H9 (cell line): Measurements from ENCODE around the gene CYREN. TPM values are rescaled to one million over a fixed set of nuclear protein-coding genes. Genes with fewer than 3 reads are reported as not detected.

Experiments used
- DNase-seq: peaks from one replicate; pipeline ENCODE4 v3.0.0-alpha.2; 2017
- H2AFZ ChIP-seq: one replicate; pipeline ENCODE4 v1.6.1; 2013; ENCODE audit warnings: mild to moderate bottlenecking, low read length, control low read depth, moderate library complexity
- H2AK5ac ChIP-seq: 2 replicates; pipeline ENCODE4 v1.6.1; 2013; ENCODE audit warnings: low read length, control low read depth, mixed read lengths; ENCODE audit not compliant: insufficient read length
- H2BK120ac ChIP-seq: one replicate; pipeline ENCODE4 v1.6.1; 2013; ENCODE audit warnings: low read depth, mild to moderate bottlenecking, low read length, control low read depth, inconsistent platforms; ENCODE audit not compliant: poor library complexity, severe bottlenecking
- H2BK12ac ChIP-seq: 2 replicates; pipeline ENCODE4 v1.6.1; 2013; ENCODE audit warnings: low read length, control low read depth, mixed read lengths, low read depth; ENCODE audit not compliant: insufficient read length
- H2BK15ac ChIP-seq: 2 replicates; pipeline ENCODE4 v1.6.1; 2013; ENCODE audit warnings: low read depth, low read length, control low read depth
- H2BK20ac ChIP-seq: one replicate; pipeline ENCODE4 v1.6.1; 2013; ENCODE audit warnings: low read depth, mild to moderate bottlenecking, low read length, control low read depth, inconsistent platforms; ENCODE audit not compliant: poor library complexity, severe bottlenecking
- H2BK5ac ChIP-seq: 2 replicates; pipeline ENCODE4 v1.6.1; 2013; ENCODE audit warnings: low read length, control low read depth, mixed read lengths; ENCODE audit not compliant: insufficient read length
- H3K14ac ChIP-seq: 2 replicates; pipeline ENCODE4 v1.6.1; 2013; ENCODE audit warnings: low read length, control low read depth; ENCODE audit not compliant: insufficient read depth
- H3K18ac ChIP-seq: 2 replicates; pipeline ENCODE4 v1.6.1; 2013; ENCODE audit warnings: low read depth, mild to moderate bottlenecking, mixed read lengths, low read length, control low read depth; ENCODE audit not compliant: insufficient read length
- H3K23ac ChIP-seq: 2 replicates; pipeline ENCODE4 v1.6.1; 2013; ENCODE audit warnings: low read length, control low read depth, mixed read lengths, low read depth; ENCODE audit not compliant: insufficient read length
- H3K23me2 ChIP-seq: 2 replicates; pipeline ENCODE4 v1.6.1; 2013; ENCODE audit warnings: low read depth, mild to moderate bottlenecking, mixed read lengths, low read length, control low read depth; ENCODE audit not compliant: insufficient read length, poor library complexity, severe bottlenecking
- H3K27ac ChIP-seq: 2 replicates; pipeline ENCODE4 v1.5.1; 2013; ENCODE audit warnings: low read length, control low read depth, mixed read lengths, low read depth; ENCODE audit not compliant: insufficient read length
- H3K27me3 ChIP-seq: 2 replicates; pipeline ENCODE4 v1.6.1; 2013; ENCODE audit warnings: low read length, control low read depth, inconsistent platforms; ENCODE audit not compliant: insufficient read depth
- H3K4ac ChIP-seq: 2 replicates; pipeline ENCODE4 v1.6.1; 2013; ENCODE audit warnings: low read depth, mild to moderate bottlenecking, control low read depth, inconsistent platforms, low read length, moderate library complexity
- H3K4me1 ChIP-seq: 2 replicates; pipeline ENCODE4 v1.6.1; 2013; ENCODE audit warnings: low read length, control low read depth, inconsistent platforms; ENCODE audit not compliant: insufficient read depth
- H3K4me2 ChIP-seq: 2 replicates; pipeline ENCODE4 v1.6.1; 2013; ENCODE audit warnings: low read length, control low read depth, mixed read lengths; ENCODE audit not compliant: insufficient read length, insufficient read depth
- H3K56ac ChIP-seq: 2 replicates; pipeline ENCODE4 v1.6.1; 2013; ENCODE audit warnings: low read depth, mild to moderate bottlenecking, mixed read lengths, low read length, control low read depth; ENCODE audit not compliant: insufficient read length
- H3K79me1 ChIP-seq: 2 replicates; pipeline ENCODE4 v1.6.1; 2013; ENCODE audit warnings: low read depth, mild to moderate bottlenecking, moderate library complexity, low read length, control low read depth, inconsistent platforms; ENCODE audit not compliant: insufficient read depth, poor library complexity, severe bottlenecking
- H3K79me2 ChIP-seq: 2 replicates; pipeline ENCODE4 v1.6.1; 2013; ENCODE audit warnings: low read length, control low read depth, inconsistent platforms; ENCODE audit not compliant: insufficient read depth
- H3K9ac ChIP-seq: 2 replicates; pipeline ENCODE4 v1.6.1; 2013; ENCODE audit warnings: low read length, control low read depth, mixed read lengths; ENCODE audit not compliant: insufficient read length; ENCODE audit errors: extremely low read depth
- H3K9me3 ChIP-seq: one replicate; pipeline ENCODE4 v1.6.1; 2013; ENCODE audit warnings: low read depth, low read length, inconsistent platforms; ENCODE audit not compliant: control insufficient read depth
- H3T11ph ChIP-seq: one replicate; pipeline ENCODE4 v1.6.1; 2013; ENCODE audit warnings: mild to moderate bottlenecking, low read length, control low read depth, inconsistent platforms
- H4K20me1 ChIP-seq: one replicate; pipeline ENCODE4 v1.6.1; 2013; ENCODE audit not compliant: control insufficient read depth, insufficient read length, insufficient read depth
- H4K5ac ChIP-seq: 2 replicates; pipeline ENCODE4 v1.6.1; 2013; ENCODE audit warnings: low read depth, mild to moderate bottlenecking, mixed read lengths, low read length, control low read depth; ENCODE audit not compliant: insufficient read length
- H4K8ac ChIP-seq: replicated peaks from 2 replicates; pipeline ENCODE4 v1.6.1; 2013; ENCODE audit warnings: low read length, control low read depth, mixed read lengths, low read depth; ENCODE audit not compliant: insufficient read length
- H4K91ac ChIP-seq: 2 replicates; pipeline ENCODE4 v1.6.1; 2013; ENCODE audit warnings: low read depth, mild to moderate bottlenecking, moderate library complexity, mixed read lengths, low read length, control low read depth; ENCODE audit not compliant: insufficient read length
- H3K27ac Mint-ChIP-seq, 3 experiments: 2 replicates in 2 of 3; 3 replicates in 1 of 3; pipeline ENCODE4 v1.8.0; 2020 to 2021; ENCODE audit warnings: mixed read lengths in 3 of 3, mild to moderate bottlenecking in 1 of 3, moderate library complexity in 1 of 3
- H3K27me3 Mint-ChIP-seq: 2 replicates; pipeline ENCODE4 v1.8.0; 2021; ENCODE audit warnings: low read depth, mild to moderate bottlenecking, moderate library complexity, mixed read lengths
- H3K36me3 Mint-ChIP-seq, 3 experiments: 2 replicates in 2 of 3; 3 replicates in 1 of 3; pipeline ENCODE4 v1.8.0; 2020 to 2021; ENCODE audit warnings: low read depth in 3 of 3, mixed read lengths in 3 of 3; ENCODE audit not compliant: insufficient read depth in 1 of 3
- H3K4me1 Mint-ChIP-seq, 2 experiments: 2 replicates each; pipeline ENCODE4 v1.8.0; 2020; ENCODE audit warnings: mixed read lengths in 2 of 2
- H3K4me3 Mint-ChIP-seq, 2 experiments: 2 replicates in 1 of 2; 3 replicates in 1 of 2; pipeline ENCODE4 v1.8.0; 2020 to 2021; ENCODE audit warnings: mild to moderate bottlenecking in 2 of 2, mixed read lengths in 2 of 2, moderate library complexity in 1 of 2
- H3K9me3 Mint-ChIP-seq, 2 experiments: 2 replicates in 1 of 2; 3 replicates in 1 of 2; pipeline ENCODE4 v1.8.0; 2020; ENCODE audit warnings: mild to moderate bottlenecking in 2 of 2, mixed read lengths in 2 of 2, moderate library complexity in 1 of 2
- CTCF ChIP-seq: fragments of 200-600 bp; sonication (generic); conservative IDR thresholded peaks from 3 replicates; pipeline ENCODE4 v1.8.0; 2021; ENCODE audit warnings: antibody characterized with exemption, mild to moderate bottlenecking
- WGBS: extraction: QIAGEN DNeasy Blood & Tissue Kit; methylation state at CpG from one replicate; pipeline ENCODE4 v1.1.7; 2013; ENCODE audit warnings: missing lambda C conversion rate, low lambda C conversion rate, mixed read lengths; ENCODE audit not compliant: insufficient read length; ENCODE audit errors: extremely low coverage; 5-methylcytosine and 5-hydroxymethylcytosine counted together
- total RNA-seq: library from RNA; stranded (reverse); gene quantifications from 2 replicates; pipeline ENCODE4 v1.2.1, GENCODE V29; 2021

Gene CYREN
- total RNA-seq, 1 experiment from 2014 or later = 72.0 TPM

GRCh38 chr7:135168489-135169140, 1.9 kb downstream of the CYREN start:
- Histone ChIP-seq H2AFZ (no peak overlapping the region), H4K91ac (no peak overlapping the region), H3T11ph (no peak overlapping the region), H3K79me1 (no peaks in the 10 kb centered on the region), H3K4me2 (no peak overlapping the region), H4K8ac (no peak overlapping the region), H2BK120ac (no peak overlapping the region), H2BK15ac (no peak overlapping the region), H2AK5ac (no peak overlapping the region), H3K27me3 (no peaks in the 10 kb centered on the region), H3K4ac (no peak overlapping the region), H3K14ac (no peak overlapping the region), H3K4me1 (0 out of 2 replicates have a peak, but pooled peaks cover 2% of the 10 kb centered on the region), H3K79me2 (no peaks in the 10 kb centered on the region; the same call in 1 of the 2 replicates), H2BK5ac (no peak overlapping the region), H3K9me3 (no peaks in the 10 kb centered on the region), H2BK20ac (no peak overlapping the region), H2BK12ac (no peak overlapping the region), H3K9ac (no peak overlapping the region), H3K27ac (no peak overlapping the region), H3K23me2 (peaks cover 8% of the 10 kb centered on the region), H4K5ac (no peak overlapping the region), H3K23ac (no peak overlapping the region), H3K18ac (no peak overlapping the region), H4K20me1 (no peaks in the 10 kb centered on the region), H3K56ac (no peak overlapping the region)
- H3K9me3 Mint-ChIP-seq = peaks cover 0 to 5% of the 10 kb centered on the region in 2 experiments; a peak in 2 of 5 replicates
- no peak for DNase-seq
- no peaks in the 10 kb centered on the region for H3K27me3 Mint-ChIP-seq
- TF ChIP-seq CTCF = no peak
- H3K27ac Mint-ChIP-seq = peak overlapping the region; percentile 44 to 95 (median 80); a peak in 5 of 7 replicates
- peaks cover 27 to 30% of the 10 kb centered on the region in 2 experiments for H3K4me1 Mint-ChIP-seq
- no CpG with 5 or more reads among the region's 13 CpGs for WGBS
- H3K36me3 Mint-ChIP-seq = peaks cover 47 to 56% (median 55%) of the 10 kb centered on the region in 3 experiments; a peak in 6 of 7 replicates
- H3K4me3 Mint-ChIP-seq = peak overlapping the region in 1 of 2 experiments; percentile 84; a peak in 2 of 5 replicates
